Measurements from ENCODE around the gene SHC4. TPM values are rescaled to one million over a fixed set of nuclear protein-coding genes. Genes with fewer than 3 reads are reported as not detected.
A peak's percentile ranks its signal among the peaks of the same experiment; 100 is the strongest.

SHC4 gene
- total RNA-seq, 1 donor from 2014 or later, result 1.1 TPM

- DNase-seq (ENCODE audit: low read depth), result no peak
Measured at GRCh38 chr15:48887144-48887543, 76.6 kb downstream of the SHC4 start.

- no peak for DNase-seq (ENCODE audit: low read depth)
Measured at GRCh38 chr15:48883699-48884098, 80.0 kb downstream of the SHC4 start.

GRCh38 chr15:48880070-48880634 lies 83.6 kb downstream of the SHC4 start:
- DNase-seq (ENCODE audit: low read depth), result no peak

GRCh38 chr15:48877630-48878595 lies 85.8 kb downstream of the SHC4 start, which contains the start of gene EID1:
EID1 (plus strand) TSS chr15:48878134; CDS start chr15:48878177, 43 bp downstream.
- DNase-seq (ENCODE audit: low read depth), result peak; percentile 95

- DNase-seq (ENCODE audit: low read depth), result no peak
Measured at GRCh38 chr15:48876057-48876456, 87.7 kb downstream of the SHC4 start.

GRCh38 chr15:48875241-48875960 lies 88.3 kb downstream of the SHC4 start:
- no peak for DNase-seq (ENCODE audit: low read depth)

GRCh38 chr15:48872632-48873031 lies 91.1 kb downstream of the SHC4 start:
- DNase-seq (ENCODE audit: low read depth), result no peak

- DNase-seq (ENCODE audit: low read depth), result no peak
Measured at GRCh38 chr15:48871542-48871941, 92.2 kb downstream of the SHC4 start.

GRCh38 chr15:48869966-48870365 lies 93.8 kb downstream of the SHC4 start:
- no peak for DNase-seq (ENCODE audit: low read depth)

GRCh38 chr15:48868536-48868935 lies 95.2 kb downstream of the SHC4 start:
- DNase-seq (ENCODE audit: low read depth), result peak; percentile 41

- DNase-seq (ENCODE audit: low read depth), result no peak
Measured at GRCh38 chr15:48868023-48868422, 95.7 kb downstream of the SHC4 start.

GRCh38 chr15:48866141-48866563 lies 97.6 kb downstream of the SHC4 start:
- no peak for DNase-seq (ENCODE audit: low read depth)

- DNase-seq (ENCODE audit: low read depth), result peak; percentile 29
Measured at GRCh38 chr15:48865370-48866079, 98.2 kb downstream of the SHC4 start.

GRCh38 chr15:48862705-48863104 lies 101.0 kb downstream of the SHC4 start:
- DNase-seq (ENCODE audit: low read depth), result no peak

- peak; percentile 62 for DNase-seq (ENCODE audit: low read depth)
Measured at GRCh38 chr15:48861813-48862431, 101.8 kb downstream of the SHC4 start.

- DNase-seq (ENCODE audit: low read depth), result no peak
Measured at GRCh38 chr15:48859426-48859825, 104.3 kb downstream of the SHC4 start.

GRCh38 chr15:48858401-48858800 lies 105.3 kb downstream of the SHC4 start:
- peak; percentile 46 for DNase-seq (ENCODE audit: low read depth)

GRCh38 chr15:48856942-48857341 lies 106.8 kb downstream of the SHC4 start:
- DNase-seq (ENCODE audit: low read depth), result peak; percentile 44

GRCh38 chr15:48855501-48856440 lies 107.9 kb downstream of the SHC4 start:
- DNase-seq (ENCODE audit: low read depth), result peak; percentile 46

All from myocyte (in vitro differentiated cells).